Right atrium auricular region (tissue), 2 donors: ENCODE data around the gene PPP1R1C. TPM values are rescaled to one million over a fixed set of nuclear protein-coding genes. Genes with fewer than 3 reads are reported as not detected.
"Not testable (repeated sequence)": the region's sequence is repeated elsewhere in the genome, so short reads cannot be mapped to it uniquely, and the experiment has no call there.

Experiments used
- DNase-seq: peaks from one replicate; pipeline ENCODE4 v3.0.0-alpha.2; 2019; ENCODE audit warnings: low spot score
- H3K27ac ChIP-seq, 2 donors: fragments of 200-600 bp; sonication (generic); 1 replicate in 1 of 2; 2 replicates in 1 of 2; pipeline ENCODE4 v1.5.1; 2016 to 2019
- H3K27me3 ChIP-seq, 2 donors: fragments of 200-600 bp; sonication (generic); one replicate each; pipeline versions ENCODE4 v1.5.1 to v1.6.0; 2017 to 2019
- H3K36me3 ChIP-seq: fragments of 200-600 bp; sonication (generic); one replicate; pipeline ENCODE4 v1.5.1; 2016
- H3K4me1 ChIP-seq, 2 donors: fragments of 200-600 bp; sonication (generic); one replicate each; pipeline versions ENCODE4 v1.5.1 to v1.6.0; 2017 to 2019
- H3K4me3 ChIP-seq, 2 donors: fragments of 200-600 bp; sonication (generic); 1 replicate in 1 of 2; 2 replicates in 1 of 2; pipeline ENCODE4 v1.5.1; 2017 to 2019; ENCODE audit warnings: mild to moderate bottlenecking in 1 of 2, moderate library complexity in 1 of 2
- H3K9me3 ChIP-seq, 2 donors: fragments of 200-600 bp; sonication (generic); one replicate each; pipeline ENCODE4 v1.5.1; 2019
- CTCF ChIP-seq, 2 donors: fragments of 200-600 bp; sonication (generic); IDR thresholded peaks; one replicate each; pipeline ENCODE4 v1.5.1; 2019; ENCODE audit warnings: antibody characterized with exemption in 2 of 2
- total RNA-seq, 2 donors: library from RNA; depleted of rRNA; stranded (reverse); fragments of >200 nt; gene quantifications; one replicate each; pipeline ENCODE4 v1.1.0, GENCODE V29; 2016

The PPP1R1C gene
- total RNA-seq, 2 donors from 2014 or later = 5.4 to 14.5 TPM

DNA sequence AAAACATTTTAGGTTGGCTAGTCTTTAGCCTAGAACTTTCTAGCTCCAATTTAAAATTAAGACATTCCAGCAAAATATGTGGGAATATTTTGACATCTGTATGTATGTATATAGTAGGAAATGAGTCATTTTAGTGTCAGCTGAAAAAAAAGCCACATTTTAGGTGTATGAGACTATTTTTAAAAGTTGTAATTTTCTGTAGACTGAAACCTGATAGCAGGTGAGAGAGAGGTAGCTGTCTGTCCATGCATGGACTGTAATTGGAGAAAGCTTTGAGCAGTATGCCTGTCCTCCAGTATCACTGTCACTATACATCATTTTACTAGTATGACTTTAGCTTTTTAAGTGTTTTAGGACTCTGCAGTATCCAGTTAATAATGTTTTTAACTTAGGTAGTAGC lies 26.1 kb upstream of the PPP1R1C start:
- Histone ChIP-seq H3K27ac (no peak overlapping the region), H3K27me3 (no peaks in the 10 kb centered on the region), H3K36me3 (no peaks in the 10 kb centered on the region), H3K9me3 (no peaks in the 10 kb centered on the region), H3K4me3 (no peak overlapping the region), H3K4me1 (no peaks in the 10 kb centered on the region)
- no peak for TF ChIP-seq CTCF (IDR thresholded peaks at IDR 0.05)
- DNase-seq = no peak

- H3K36me3 ChIP-seq, H3K27me3 ChIP-seq, DNase-seq, H3K4me3 ChIP-seq, H3K27ac ChIP-seq, H3K4me1 ChIP-seq, H3K9me3 ChIP-seq: not testable (repeated sequence)
Measured at GRCh38 chr2:181961167-181961566, 24.5 kb upstream of the PPP1R1C start.

DNA sequence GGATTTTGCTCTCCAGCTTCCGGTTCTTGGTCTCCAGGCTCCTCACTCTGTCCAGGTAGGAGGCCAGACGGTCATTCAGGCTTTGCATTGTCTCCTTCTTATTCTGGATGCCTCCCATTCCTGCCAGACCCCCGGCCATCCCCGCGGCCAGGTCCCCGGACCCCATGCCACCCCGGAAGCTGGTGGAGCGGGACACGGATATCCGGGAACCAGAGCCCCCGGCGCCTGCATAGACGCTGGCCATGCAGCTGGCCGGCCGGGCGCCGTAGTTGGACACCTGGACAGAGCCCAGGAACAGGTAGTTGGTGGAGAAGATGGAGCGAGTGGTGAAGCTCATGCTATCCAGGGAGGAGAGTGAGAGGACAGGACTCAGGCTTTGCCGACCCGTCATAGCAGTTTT lies 23.5 kb upstream of the PPP1R1C start:
- Histone ChIP-seq H3K36me3 (no peaks in the 10 kb centered on the region), H3K4me3 (no peak overlapping the region), H3K27ac (no peak overlapping the region), H3K27me3 (no peaks in the 10 kb centered on the region), H3K9me3 (no peaks in the 10 kb centered on the region), H3K4me1 (no peaks in the 10 kb centered on the region)
- TF ChIP-seq CTCF (IDR thresholded peaks at IDR 0.05) = no peak
- no peak for DNase-seq

GRCh38 chr2:181970160-181970794 lies 15.4 kb upstream of the PPP1R1C start:
- Histone ChIP-seq H3K4me3 (no peak overlapping the region), H3K27me3 (no peaks in the 10 kb centered on the region), H3K4me1 (no peaks in the 10 kb centered on the region), H3K36me3 (no peaks in the 10 kb centered on the region), H3K9me3 (no peaks in the 10 kb centered on the region), H3K27ac (no peak overlapping the region)
- no peak for DNase-seq
- no peak for TF ChIP-seq CTCF (IDR thresholded peaks at IDR 0.05)

- no peak overlapping the region for H3K27ac ChIP-seq
- H3K4me3 ChIP-seq = no peak overlapping the region
- H3K36me3 ChIP-seq = no peaks in the 10 kb centered on the region
- H3K27me3 ChIP-seq = no peaks in the 10 kb centered on the region
- H3K9me3 ChIP-seq = no peaks in the 10 kb centered on the region
- TF ChIP-seq CTCF (IDR thresholded peaks at IDR 0.05) = no peak
- DNase-seq = no peak
- no peaks in the 10 kb centered on the region for H3K4me1 ChIP-seq
Measured at GRCh38 chr2:181971032-181971431, 14.6 kb upstream of the PPP1R1C start.

- DNase-seq = no peak
- no peaks in the 10 kb centered on the region for H3K36me3 ChIP-seq
- H3K4me1 ChIP-seq = no peaks in the 10 kb centered on the region
- H3K4me3 ChIP-seq = no peak overlapping the region
- H3K27me3 ChIP-seq = no peaks in the 10 kb centered on the region
- H3K27ac ChIP-seq = no peak overlapping the region
- no peaks in the 10 kb centered on the region for H3K9me3 ChIP-seq
- TF ChIP-seq CTCF (IDR thresholded peaks at IDR 0.05) = no peak
Measured at GRCh38 chr2:181972431-181973170, 13.1 kb upstream of the PPP1R1C start.
